HG03457 (cell line): ENCODE measurements around the gene RTP1.
"Not testable (repeated sequence)": the region's sequence is repeated elsewhere in the genome, so short reads cannot be mapped to it uniquely, and the experiment has no call there.

ENCODE experiments used
- ATAC-seq: cut with Tn5 transposase; IDR thresholded peaks from one replicate; pipeline ENCODE4 v1.9.1; 2021; ENCODE audit warnings: moderate number of reproducible peaks; ENCODE audit not compliant: unreplicated experiment

Gene RTP1

GRCh38 chr3:187197335-187197649 is at the start of gene RTP1:
Gene RTP1 (plus strand): TSS chr3:187197486. CDS start chr3:187197516, 30 bp downstream.
- ATAC-seq: no peak

GRCh38 chr3:187150186-187150585 is 47.1 kb upstream of the RTP1 start:
- no peak for ATAC-seq

- ATAC-seq: no peak
Observed at GRCh38 chr3:187150599-187150998, 46.7 kb upstream of the RTP1 start.

- ATAC-seq: no peak
Observed at GRCh38 chr3:187161556-187161955, 35.7 kb upstream of the RTP1 start.

- no peak for ATAC-seq
Observed at GRCh38 chr3:187162265-187162953, 34.9 kb upstream of the RTP1 start.

- no peak for ATAC-seq
Observed at GRCh38 chr3:187165144-187165543, 32.1 kb upstream of the RTP1 start.

GRCh38 chr3:187166750-187167149 is 30.5 kb upstream of the RTP1 start:
- no peak for ATAC-seq

GRCh38 chr3:187167777-187168176 is 29.5 kb upstream of the RTP1 start:
- ATAC-seq: no peak

GRCh38 chr3:187169231-187169960 is 27.9 kb upstream of the RTP1 start:
- ATAC-seq: no peak

GRCh38 chr3:187170911-187171310 is 26.4 kb upstream of the RTP1 start:
- not testable (repeated sequence) for ATAC-seq

- ATAC-seq: no peak
Observed at GRCh38 chr3:187172929-187173328, 24.4 kb upstream of the RTP1 start.

GRCh38 chr3:187181454-187182170 is 15.7 kb upstream of the RTP1 start:
- no peak for ATAC-seq

- ATAC-seq: no peak
Observed at GRCh38 chr3:187183210-187183862, 13.9 kb upstream of the RTP1 start.

GRCh38 chr3:187183903-187184302 is 13.4 kb upstream of the RTP1 start:
- no peak for ATAC-seq

- no peak for ATAC-seq
Observed at GRCh38 chr3:187185759-187186158, 11.5 kb upstream of the RTP1 start.

GRCh38 chr3:187186375-187186774 is 10.9 kb upstream of the RTP1 start:
- no peak for ATAC-seq

GRCh38 chr3:187186801-187187421 is 10.4 kb upstream of the RTP1 start:
- no peak for ATAC-seq

- no peak for ATAC-seq
Observed at GRCh38 chr3:187188931-187189330, 8.4 kb upstream of the RTP1 start.

GRCh38 chr3:187191271-187191670 is 6.0 kb upstream of the RTP1 start:
- ATAC-seq: no peak

- no peak for ATAC-seq
Observed at GRCh38 chr3:187193181-187193580, 4.1 kb upstream of the RTP1 start.
